ENCODE measurements around the gene SLC22A23.

SLC22A23 gene

DNA sequence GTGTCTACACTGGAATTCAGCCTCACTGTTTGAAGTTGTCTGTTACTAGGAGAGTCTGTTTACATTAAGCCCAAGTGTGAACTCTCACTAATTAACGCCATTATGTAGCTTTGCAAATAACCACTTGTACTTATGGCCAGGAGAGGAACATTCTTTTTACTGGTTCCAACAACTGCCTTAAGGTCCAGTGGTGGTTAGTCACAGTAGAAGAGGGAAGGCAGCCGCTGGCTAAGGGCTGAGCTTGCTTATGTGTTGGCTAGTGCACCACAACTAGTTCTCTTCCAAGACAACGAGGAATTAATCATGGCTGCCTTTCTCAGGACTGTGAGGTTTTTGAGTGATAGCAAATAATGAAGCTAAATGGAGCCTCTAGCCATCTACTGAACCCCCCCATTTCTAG, 14.9 kb upstream of the SLC22A23 start:
- DNase-seq (ENCODE audit: low read depth): no peak

DNA sequence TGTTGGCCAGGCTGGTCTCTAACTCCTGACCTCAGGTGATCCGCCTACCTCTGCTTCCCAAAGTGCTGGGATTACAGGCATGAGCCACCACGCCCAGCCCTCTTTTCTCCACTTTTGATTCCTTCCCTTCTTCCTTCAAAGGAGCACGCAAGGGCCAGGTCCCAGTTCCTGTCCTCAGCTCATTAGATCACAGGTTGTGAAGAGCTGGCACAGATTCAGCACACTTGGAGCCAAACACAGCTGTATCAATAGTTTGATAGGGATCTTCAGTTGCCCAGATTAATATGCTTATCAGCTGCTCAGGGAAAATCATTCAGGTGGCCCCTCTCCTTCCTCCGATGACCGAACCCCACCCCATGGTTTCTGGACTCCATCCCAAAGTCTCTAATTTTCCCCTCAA, 14.4 kb upstream of the SLC22A23 start:
- no peak for DNase-seq (ENCODE audit: low read depth)

GRCh38 chr6:3468585-3468984, 11.7 kb upstream of the SLC22A23 start:
- no peak for DNase-seq (ENCODE audit: low read depth)

GRCh38 chr6:3467996-3468395, 11.1 kb upstream of the SLC22A23 start:
- no peak for DNase-seq (ENCODE audit: low read depth)

DNA sequence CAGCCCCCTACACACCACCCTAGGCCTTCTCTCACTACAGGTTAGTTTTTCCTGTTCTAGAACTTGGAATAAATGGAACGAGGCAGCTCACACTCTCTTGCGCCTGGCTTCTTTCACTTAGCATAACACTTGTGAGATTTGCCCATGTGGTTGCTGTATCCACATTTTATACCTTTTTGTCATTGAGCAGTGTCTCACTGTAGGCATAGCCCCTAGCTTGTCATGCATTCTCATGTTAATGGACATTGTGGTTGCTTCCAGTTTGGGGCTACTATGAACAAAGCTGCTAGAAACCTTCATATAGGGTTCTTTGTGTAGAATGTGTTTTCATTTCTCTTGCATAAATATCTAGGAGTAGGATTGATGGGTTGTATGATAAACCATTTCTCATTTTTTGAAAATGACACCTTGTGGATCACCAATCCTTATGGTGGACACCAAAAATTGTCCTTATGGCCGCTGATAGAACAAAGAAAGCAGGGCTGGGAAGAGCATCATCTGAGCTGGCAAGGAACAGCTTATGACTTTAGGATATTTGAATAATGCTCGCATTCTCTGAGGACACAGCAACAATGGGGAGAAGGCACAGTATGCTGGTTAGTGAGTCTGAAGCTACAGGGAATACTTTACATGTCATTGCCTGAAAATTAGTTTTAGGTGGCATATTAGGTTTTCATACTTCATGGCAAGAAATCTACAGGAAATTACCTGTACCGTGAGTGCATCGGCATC, 9.8 kb upstream of the SLC22A23 start:
- DNase-seq (ENCODE audit: low read depth): no peak

GRCh38 chr6:3460253-3460652, 3.4 kb upstream of the SLC22A23 start:
- no peak for DNase-seq (ENCODE audit: low read depth)

GRCh38 chr6:3458706-3459421, 2.0 kb upstream of the SLC22A23 start:
- DNase-seq (ENCODE audit: low read depth): no peak

- no peak for DNase-seq (ENCODE audit: low read depth)
Measured at GRCh38 chr6:3457710-3458602, 1.1 kb upstream of the SLC22A23 start.

- DNase-seq (ENCODE audit: low read depth): no peak
Measured at GRCh38 chr6:3456395-3456897, 404 bp downstream of the SLC22A23 start.

DNA sequence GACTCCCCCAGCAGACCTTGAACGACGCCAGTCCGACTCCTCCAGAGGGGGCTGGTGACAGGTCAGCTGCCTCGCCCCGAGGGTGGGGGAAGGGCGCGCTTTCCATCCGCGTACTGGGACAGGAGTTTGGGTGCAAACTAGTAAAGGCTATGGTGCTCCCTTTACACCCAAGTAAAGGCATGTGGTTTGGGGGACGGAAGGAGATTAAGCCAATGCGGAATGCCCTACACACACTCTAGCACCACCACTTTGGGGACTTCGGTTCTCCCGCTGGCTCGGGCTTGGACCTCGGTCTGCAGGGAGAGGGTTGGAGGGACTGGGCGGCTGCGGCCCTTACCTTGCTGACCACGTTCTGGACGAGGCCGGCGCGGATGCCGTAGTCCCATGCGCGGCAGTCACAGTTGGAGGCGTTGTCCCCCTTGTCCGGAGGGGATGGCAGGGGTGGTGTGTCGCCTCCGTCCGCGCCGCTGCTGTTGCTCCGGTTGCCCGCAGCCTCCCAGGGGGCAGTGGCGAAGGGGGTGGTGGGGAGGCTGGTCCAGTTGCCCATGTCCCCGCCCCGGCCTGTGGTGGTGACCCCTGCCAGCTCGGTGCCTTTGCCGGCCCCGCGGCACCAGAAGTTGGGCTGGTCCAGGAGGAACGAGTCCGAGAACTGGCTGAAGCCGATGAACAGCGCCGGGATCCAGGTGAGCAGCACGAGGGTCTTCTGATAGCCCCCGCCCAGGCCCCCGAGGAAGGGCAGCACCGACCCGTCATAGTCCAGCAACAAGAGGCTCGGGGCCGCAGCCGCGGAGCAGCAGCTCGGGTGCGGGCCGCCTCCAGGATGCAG, 1.1 kb downstream of the SLC22A23 start:
- no peak for DNase-seq (ENCODE audit: low read depth)

- DNase-seq (ENCODE audit: low read depth): no peak
Measured at GRCh38 chr6:3455147-3455568, 1.7 kb downstream of the SLC22A23 start.

- DNase-seq (ENCODE audit: low read depth): no peak
Measured at GRCh38 chr6:3454273-3455010, 2.4 kb downstream of the SLC22A23 start.

DNA sequence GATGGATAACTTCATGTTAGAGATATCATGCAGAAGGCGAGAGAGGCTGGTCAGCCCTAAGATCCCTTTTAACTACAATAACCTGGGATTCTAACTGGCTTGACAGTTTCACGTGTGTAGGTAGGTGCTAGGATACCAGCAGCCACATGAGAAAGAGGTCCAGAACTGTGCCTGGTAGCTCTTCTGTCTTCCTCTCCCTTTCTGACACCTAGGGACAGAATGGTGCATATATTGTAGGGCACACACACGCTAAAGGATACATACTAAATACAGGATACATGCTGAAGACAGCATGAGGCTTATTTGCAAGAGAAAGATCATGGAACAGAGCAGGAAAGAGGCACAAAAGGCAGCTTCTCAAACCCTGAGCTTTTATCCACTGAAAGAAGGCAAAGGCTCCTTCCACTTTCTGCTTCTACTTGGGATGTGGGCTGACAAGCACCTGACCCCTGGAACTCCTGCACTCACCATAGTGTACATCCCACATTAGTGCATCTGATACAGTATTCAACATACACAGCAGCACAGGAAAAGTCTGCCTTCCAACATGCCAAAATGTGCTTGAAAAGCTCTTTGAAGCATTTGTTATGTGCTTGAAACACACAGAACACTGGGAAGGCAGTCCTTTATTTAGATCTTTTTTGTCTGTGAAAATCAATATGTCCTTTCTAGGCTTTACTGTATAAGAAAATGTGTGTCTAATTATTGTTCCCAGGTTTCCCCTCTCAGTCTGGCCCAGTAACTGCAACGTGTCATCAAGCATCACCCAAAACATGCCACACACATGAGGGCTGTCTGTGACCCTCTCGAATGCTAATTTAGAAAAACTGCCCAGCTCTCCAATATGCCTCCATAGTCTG, 3.2 kb downstream of the SLC22A23 start:
- no peak for DNase-seq (ENCODE audit: low read depth)

DNA sequence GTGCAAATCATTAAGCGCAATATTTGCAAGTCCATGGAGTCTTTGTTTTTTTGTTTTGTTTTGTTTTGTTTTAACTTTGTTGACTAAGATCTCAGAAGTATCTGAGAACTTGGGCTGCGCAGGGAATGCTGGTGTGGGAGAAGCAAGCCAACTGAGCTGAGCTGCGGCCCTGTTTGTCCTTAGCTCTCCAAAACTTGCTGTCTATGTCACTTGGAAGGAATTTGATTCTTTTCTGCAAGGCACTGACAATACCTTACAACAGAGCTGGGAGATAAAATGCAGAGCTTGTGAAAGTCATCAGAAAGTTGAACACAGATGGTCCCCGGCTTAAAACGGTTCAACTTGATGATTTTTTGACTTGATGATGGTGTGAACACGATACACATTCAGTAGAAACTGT, 5.4 kb downstream of the SLC22A23 start:
- DNase-seq (ENCODE audit: low read depth): no peak

DNA sequence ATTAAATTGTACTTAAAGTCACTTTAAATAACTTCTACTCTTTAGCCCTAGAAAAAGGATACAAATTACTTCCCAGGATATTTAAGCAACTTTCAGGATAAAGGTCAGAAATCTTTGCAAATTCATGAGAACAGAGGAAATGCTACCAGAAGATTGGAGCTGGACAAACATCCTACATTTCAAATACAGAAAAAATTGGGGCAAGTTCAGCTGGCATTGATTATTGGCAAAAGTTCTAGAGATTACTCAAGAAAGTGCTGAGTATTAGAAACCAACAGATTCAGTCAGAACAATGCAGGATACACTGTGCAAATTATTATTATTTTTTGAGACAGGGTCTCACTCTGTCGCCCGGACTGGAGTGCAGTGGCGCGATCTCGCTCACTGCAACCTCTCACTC, 6.0 kb downstream of the SLC22A23 start:
- no peak for DNase-seq (ENCODE audit: low read depth)

DNA sequence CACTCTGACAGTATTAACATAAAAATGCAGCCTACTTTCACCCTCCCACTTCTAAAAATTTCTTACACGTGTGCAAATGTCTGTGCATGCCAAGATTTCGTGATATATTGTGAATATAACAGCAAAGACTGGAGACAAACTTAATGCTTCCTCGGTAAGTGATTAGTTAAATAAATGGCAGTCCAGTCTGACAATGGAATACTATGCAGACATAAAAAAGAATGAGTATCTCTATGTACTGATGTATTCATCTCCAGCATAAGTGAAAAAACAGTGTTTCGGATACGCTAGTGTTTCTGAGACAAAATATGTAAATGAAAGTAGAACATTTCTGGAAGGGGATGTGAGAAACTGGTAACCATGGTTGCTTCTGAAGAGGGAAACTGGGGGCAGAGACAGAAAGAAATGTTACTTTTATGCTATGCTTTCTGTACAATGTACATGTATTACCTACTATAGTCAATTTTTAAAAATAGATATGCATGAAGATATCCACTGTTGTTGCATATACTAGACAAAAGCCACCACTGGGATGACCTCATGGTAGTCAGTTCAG, 7.0 kb downstream of the SLC22A23 start:
- no peak for DNase-seq (ENCODE audit: low read depth)

GRCh38 chr6:3449321-3449720, 7.5 kb downstream of the SLC22A23 start:
- no peak for DNase-seq (ENCODE audit: low read depth)

- DNase-seq (ENCODE audit: low read depth): no peak
Measured at GRCh38 chr6:3447005-3447404, 9.8 kb downstream of the SLC22A23 start.

DNA sequence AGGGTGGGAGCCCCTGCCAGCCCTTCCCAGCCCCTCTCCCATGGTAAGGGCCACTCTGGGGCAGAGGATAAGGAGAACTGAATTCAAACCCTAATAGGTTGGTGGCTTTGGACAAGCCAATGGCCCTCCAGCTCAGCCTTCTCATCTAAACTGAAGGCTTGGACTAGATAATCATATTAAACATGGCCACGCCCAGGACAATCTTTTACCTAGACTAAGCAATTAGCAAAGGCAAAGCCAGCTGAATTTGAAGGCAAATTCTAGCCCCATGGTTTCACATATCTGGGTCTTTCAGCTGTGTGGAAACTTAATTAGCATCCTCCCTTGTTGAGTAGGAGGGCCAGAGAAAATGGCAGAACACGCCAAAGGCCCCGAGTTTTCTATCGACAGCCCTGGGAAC, 10.7 kb downstream of the SLC22A23 start:
- DNase-seq (ENCODE audit: low read depth): no peak
